ENCODE results near the gene PLEKHA6. TPM values are rescaled to one million over a fixed set of nuclear protein-coding genes. Genes with fewer than 3 reads are reported as not detected.
"Not testable (repeated sequence)": the region's sequence is repeated elsewhere in the genome, so short reads cannot be mapped to it uniquely, and the experiment has no call there.

Gene PLEKHA6
- total and polyA plus RNA-seq, 2 of the 8 experiments (the other 6 are each of a cell fraction or from before 2014, with no cell fraction given) = 4.8 to 20.2 TPM

GRCh38 chr1:204310970-204311369, 48.8 kb downstream of the PLEKHA6 start:
- not testable (repeated sequence) for H4K91ac ChIP-seq (replicated peaks; ENCODE audit: insufficient read length, low read length); H2BK5ac ChIP-seq (ENCODE audit: low read depth, low read length); H3K4me2 ChIP-seq (ENCODE audit: insufficient read depth in 1 of 2, low read depth in 2 of 2, low read length in 2 of 2); H3K36me3 ChIP-seq (ENCODE audit: control insufficient read depth in 2 of 4, insufficient read depth in 4 of 4, low read length in 3 of 4); H2AK5ac ChIP-seq (ENCODE audit: low read depth, low read length); H3K56ac ChIP-seq (replicated peaks; ENCODE audit: insufficient read length, low read depth, low read length); FAIRE-seq; H3K4me3 ChIP-seq (ENCODE audit: extremely low read depth in 1 of 4, insufficient read depth in 2 of 4, low read depth in 3 of 4, low read length in 4 of 4); H4K5ac ChIP-seq (ENCODE audit: insufficient read length, low read depth, low read length); H2BK20ac ChIP-seq (ENCODE audit: low read length); H3K23ac ChIP-seq (ENCODE audit: insufficient read length); H3K79me1 ChIP-seq (ENCODE audit: low read depth, low read length); H3K23me2 ChIP-seq (ENCODE audit: low read depth, low read length); H3K9ac ChIP-seq (replicated peaks in 1 of 4; ENCODE audit: extremely low read depth in 1 of 4, low read depth in 3 of 4, low read length in 3 of 4); H2AFZ ChIP-seq (ENCODE audit: low read length); H3K79me2 ChIP-seq (ENCODE audit: control insufficient read depth in 1 of 2, insufficient read depth in 2 of 2, low read length in 2 of 2); H3K14ac ChIP-seq (ENCODE audit: insufficient read length); H3K27me3 ChIP-seq (replicated peaks in 1 of 4; ENCODE audit: control insufficient read depth in 3 of 4, extremely low read depth in 1 of 4, insufficient read depth in 3 of 4, low read length in 3 of 4); H4K20me1 ChIP-seq (replicated peaks in 1 of 2; ENCODE audit: control insufficient read depth in 1 of 2, insufficient read depth in 2 of 2, low read length in 2 of 2); H2BK12ac ChIP-seq (ENCODE audit: low read depth, low read length); H3K27ac ChIP-seq (ENCODE audit: low read depth, low read length); DNase-seq (ENCODE audit: low read depth in 1 of 2, low spot score in 2 of 2); H3K9me3 ChIP-seq (ENCODE audit: insufficient read depth in 2 of 2, low read depth in 1 of 2, low read length in 1 of 2); H3K18ac ChIP-seq (ENCODE audit: extremely low read depth, low read length); H4K8ac ChIP-seq (ENCODE audit: extremely low read depth, insufficient read depth, low read length); H2BK120ac ChIP-seq (replicated peaks; ENCODE audit: low read depth, low read length); H3K4ac ChIP-seq (replicated peaks; ENCODE audit: insufficient read length, low read depth, low read length); H2BK15ac ChIP-seq (ENCODE audit: low read length)
- CTCF ChIA-PET (ENCODE audit: partially characterized antibody) = interaction anchor here (1.1 to 13.2 kb wide), 3 partner anchors 50 to 53 kb away, joined by 3 to 168 read pairs (median 3); partner anchors contain the start of gene PLEKHA6
- H3K4me1 ChIP-seq (replicated peaks in 1 of 4; ENCODE audit: control insufficient read depth in 3 of 4, insufficient read depth in 4 of 4, low read length in 3 of 4) = peaks cover 8 to 41% (median 18%) of the 10 kb centered on the region in 4 experiments
- POLR2A ChIA-PET (ENCODE audit: partially characterized antibody) = interaction anchor here (1.0 to 1.1 kb wide), 2 partner anchors 13 to 30 kb away, joined by 3 read pairs; no protein-coding TSS in a partner anchor
- 87% methylated on average over 4 of the region's 4 CpGs; no CpG with 5 or more reads in 1 of the 2 experiments for WGBS, 2 experiments (ENCODE audit: extremely low coverage in 1 of 2, insufficient coverage in 1 of 2, insufficient read length in 1 of 2, insufficient replicate concordance in 2 of 2, low coverage in 1 of 2, low lambda C conversion rate in 2 of 2, missing lambda C conversion rate in 1 of 2)
